ENCODE data around the gene MLXIPL. TPM values are rescaled to one million over a fixed set of nuclear protein-coding genes. Genes with fewer than 3 reads are reported as not detected.

The MLXIPL gene
- total and polyA plus RNA-seq, 11 donors = 0.42 to 10.1 (median 2.0) TPM

GRCh38 chr7:73599151-73599882 is 25.0 kb downstream of the MLXIPL start:
- Histone ChIP-seq H3K36me3 (no peaks in the 10 kb centered on the region), H3K27ac (no peak overlapping the region), H3K4me3 (no peak overlapping the region), H3K27me3 (peaks cover 0 to 24% (median 8%) of the 10 kb centered on the region in 9 donors), H3K9me3 (no peaks in the 10 kb centered on the region), H3K4me1 (no peaks in the 10 kb centered on the region)
- no peak for DNase-seq
- intact Hi-C loops (cut with DNase I) = no loop called here
- 75 to 79% (median 77%) methylated on average over 13 of the region's 13 CpGs for WGBS, 4 donors
- TF ChIP-seq CTCF (IDR thresholded peaks at IDR 0.05) (no peak), POLR2A (IDR thresholded peaks at IDR 0.05) (no peak)
- ATAC-seq = no peak

GRCh38 chr7:73597978-73598782 is 26.1 kb downstream of the MLXIPL start:
- intact Hi-C loops (cut with DNase I) = no loop called here
- ATAC-seq = no peak
- peaks cover 0 to 20% (median 4%) of the 10 kb centered on the region in 9 donors for H3K27me3 ChIP-seq
- no peaks in the 10 kb centered on the region for H3K36me3 ChIP-seq
- H3K4me1 ChIP-seq = no peaks in the 10 kb centered on the region
- no peaks in the 10 kb centered on the region for H3K9me3 ChIP-seq
- no peak overlapping the region for H3K27ac ChIP-seq
- H3K4me3 ChIP-seq = no peak overlapping the region
- 85 to 88% (median 87%) methylated on average over 5 of the region's 5 CpGs for WGBS, 4 donors
- no peak for DNase-seq
- TF ChIP-seq POLR2A (IDR thresholded peaks at IDR 0.05) = no peak
- no peak for TF ChIP-seq CTCF (IDR thresholded peaks at IDR 0.05)

GRCh38 chr7:73596191-73597065 is 27.9 kb downstream of the MLXIPL start:
- Histone ChIP-seq H3K27ac (no peak overlapping the region), H3K4me3 (no peak overlapping the region), H3K9me3 (no peaks in the 10 kb centered on the region), H3K36me3 (no peaks in the 10 kb centered on the region), H3K4me1 (no peaks in the 10 kb centered on the region), H3K27me3 (peaks cover 0 to 20% (median 0%) of the 10 kb centered on the region in 9 donors)
- TF ChIP-seq POLR2A (IDR thresholded peaks at IDR 0.05) = no peak
- intact Hi-C loops (cut with DNase I) = no loop called here
- DNase-seq = no peak
- 51 to 62% (median 57%) methylated on average over 31 to 37 of the region's 37 CpGs for WGBS, 4 donors
- ATAC-seq = no peak

- Histone ChIP-seq H3K27ac (no peak overlapping the region), H3K9me3 (no peaks in the 10 kb centered on the region), H3K4me1 (no peaks in the 10 kb centered on the region), H3K36me3 (no peaks in the 10 kb centered on the region), H3K4me3 (no peak overlapping the region), H3K27me3 (peaks cover 0 to 20% (median 0%) of the 10 kb centered on the region in 9 donors)
- intact Hi-C loops (cut with DNase I) = no loop called here
- ATAC-seq = no peak
- no peak for DNase-seq
- WGBS, 4 donors = 83 to 88% (median 86%) methylated on average over 7 to 9 of the region's 9 CpGs
- TF ChIP-seq POLR2A (IDR thresholded peaks at IDR 0.05) (no peak), CTCF (IDR thresholded peaks at IDR 0.05) (no peak)
Measured at GRCh38 chr7:73595358-73595757, 29.0 kb downstream of the MLXIPL start.
